ENCODE results near the gene CRKL.

DNA sequence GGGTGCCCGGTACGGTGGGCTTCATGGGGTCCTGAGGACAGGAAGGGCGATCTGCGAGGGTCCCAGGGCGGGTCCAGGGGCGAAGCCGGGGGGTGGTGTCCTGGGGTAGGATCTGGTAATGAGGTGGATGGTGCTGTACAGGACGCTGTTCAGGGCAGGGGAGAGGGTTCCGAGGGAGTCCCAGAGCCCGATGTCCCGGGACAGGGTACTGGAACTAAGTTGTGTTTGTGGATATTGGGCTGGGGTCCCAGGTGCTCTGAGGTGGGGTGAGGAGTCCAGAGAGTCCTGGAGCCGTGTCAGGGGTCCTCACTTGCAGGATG, 65.3 kb downstream of the CRKL start:
- TF ChIP-seq, protein P1, sequence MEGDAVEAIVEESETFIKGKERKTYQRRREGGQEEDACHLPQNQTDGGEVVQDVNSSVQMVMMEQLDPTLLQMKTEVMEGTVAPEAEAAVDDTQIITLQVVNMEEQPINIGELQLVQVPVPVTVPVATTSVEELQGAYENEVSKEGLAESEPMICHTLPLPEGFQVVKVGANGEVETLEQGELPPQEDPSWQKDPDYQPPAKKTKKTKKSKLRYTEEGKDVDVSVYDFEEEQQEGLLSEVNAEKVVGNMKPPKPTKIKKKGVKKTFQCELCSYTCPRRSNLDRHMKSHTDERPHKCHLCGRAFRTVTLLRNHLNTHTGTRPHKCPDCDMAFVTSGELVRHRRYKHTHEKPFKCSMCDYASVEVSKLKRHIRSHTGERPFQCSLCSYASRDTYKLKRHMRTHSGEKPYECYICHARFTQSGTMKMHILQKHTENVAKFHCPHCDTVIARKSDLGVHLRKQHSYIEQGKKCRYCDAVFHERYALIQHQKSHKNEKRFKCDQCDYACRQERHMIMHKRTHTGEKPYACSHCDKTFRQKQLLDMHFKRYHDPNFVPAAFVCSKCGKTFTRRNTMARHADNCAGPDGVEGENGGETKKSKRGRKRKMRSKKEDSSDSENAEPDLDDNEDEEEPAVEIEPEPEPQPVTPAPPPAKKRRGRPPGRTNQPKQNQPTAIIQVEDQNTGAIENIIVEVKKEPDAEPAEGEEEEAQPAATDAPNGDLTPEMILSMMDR (IDR thresholded peaks at IDR 0.05; ENCODE audit: insufficient read depth, low read length) = no peak
- TF ChIP-seq, protein P2, sequence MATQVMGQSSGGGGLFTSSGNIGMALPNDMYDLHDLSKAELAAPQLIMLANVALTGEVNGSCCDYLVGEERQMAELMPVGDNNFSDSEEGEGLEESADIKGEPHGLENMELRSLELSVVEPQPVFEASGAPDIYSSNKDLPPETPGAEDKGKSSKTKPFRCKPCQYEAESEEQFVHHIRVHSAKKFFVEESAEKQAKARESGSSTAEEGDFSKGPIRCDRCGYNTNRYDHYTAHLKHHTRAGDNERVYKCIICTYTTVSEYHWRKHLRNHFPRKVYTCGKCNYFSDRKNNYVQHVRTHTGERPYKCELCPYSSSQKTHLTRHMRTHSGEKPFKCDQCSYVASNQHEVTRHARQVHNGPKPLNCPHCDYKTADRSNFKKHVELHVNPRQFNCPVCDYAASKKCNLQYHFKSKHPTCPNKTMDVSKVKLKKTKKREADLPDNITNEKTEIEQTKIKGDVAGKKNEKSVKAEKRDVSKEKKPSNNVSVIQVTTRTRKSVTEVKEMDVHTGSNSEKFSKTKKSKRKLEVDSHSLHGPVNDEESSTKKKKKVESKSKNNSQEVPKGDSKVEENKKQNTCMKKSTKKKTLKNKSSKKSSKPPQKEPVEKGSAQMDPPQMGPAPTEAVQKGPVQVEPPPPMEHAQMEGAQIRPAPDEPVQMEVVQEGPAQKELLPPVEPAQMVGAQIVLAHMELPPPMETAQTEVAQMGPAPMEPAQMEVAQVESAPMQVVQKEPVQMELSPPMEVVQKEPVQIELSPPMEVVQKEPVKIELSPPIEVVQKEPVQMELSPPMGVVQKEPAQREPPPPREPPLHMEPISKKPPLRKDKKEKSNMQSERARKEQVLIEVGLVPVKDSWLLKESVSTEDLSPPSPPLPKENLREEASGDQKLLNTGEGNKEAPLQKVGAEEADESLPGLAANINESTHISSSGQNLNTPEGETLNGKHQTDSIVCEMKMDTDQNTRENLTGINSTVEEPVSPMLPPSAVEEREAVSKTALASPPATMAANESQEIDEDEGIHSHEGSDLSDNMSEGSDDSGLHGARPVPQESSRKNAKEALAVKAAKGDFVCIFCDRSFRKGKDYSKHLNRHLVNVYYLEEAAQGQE (IDR thresholded peaks at IDR 0.05; ENCODE audit: insufficient replicate concordance, low read depth) = no peak
- TF ChIP-seq SPI1 (IDR thresholded peaks at IDR 0.05; ENCODE audit: borderline replicate concordance, low read depth) = no peak
- TF ChIP-seq POLR2AphosphoS5 (IDR thresholded peaks at IDR 0.05; ENCODE audit: low read depth) = no peak
- no peak for TF ChIP-seq GABPA (IDR thresholded peaks at IDR 0.05; ENCODE audit: low read depth)
